DOHH2 (cell line): ENCODE measurements around the gene ORC4.
"Not testable (repeated sequence)": the region's sequence is repeated elsewhere in the genome, so short reads cannot be mapped to it uniquely, and the experiment has no call there.

Source experiments
- EZH2phosphoT487 ChIP-seq: fragments of 200-600 bp; sonication (generic); IDR thresholded peaks from 2 replicates; pipeline ENCODE4 v1.6.1; 2017; ENCODE audit warnings: borderline replicate concordance, mild to moderate bottlenecking, antibody characterized with exemption, low read length, moderate library complexity, mixed read lengths
- TF ChIP-seq, protein P1 (sequence below): fragments of 200-600 bp; sonication (generic); IDR thresholded peaks from one replicate; pipeline ENCODE4 v1.5.1; 2014; ENCODE audit warnings: antibody characterized with exemption, mild to moderate bottlenecking, low read depth, low read length; ENCODE audit not compliant: poor library complexity, severe bottlenecking

DNA sequence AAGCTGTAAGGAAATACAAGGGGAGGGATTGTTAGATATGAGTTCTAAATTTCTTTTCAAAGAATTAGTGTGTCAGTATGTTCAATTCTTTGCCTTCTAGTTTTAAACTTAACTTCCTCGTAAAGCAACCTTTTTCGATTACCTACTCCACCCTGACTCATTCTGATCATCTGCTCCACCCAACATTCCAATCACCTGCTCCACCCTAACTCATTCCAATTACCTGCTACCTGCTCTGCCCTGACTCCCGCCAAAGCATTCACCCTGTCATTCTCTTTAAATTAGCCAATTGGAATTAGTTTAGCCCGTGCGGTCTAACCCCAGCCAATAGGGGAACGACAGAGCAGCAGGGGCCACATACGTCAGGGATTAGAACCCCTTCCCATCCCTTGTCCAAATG, 12.1 kb downstream of the ORC4 start:
- TF ChIP-seq, protein P1, sequence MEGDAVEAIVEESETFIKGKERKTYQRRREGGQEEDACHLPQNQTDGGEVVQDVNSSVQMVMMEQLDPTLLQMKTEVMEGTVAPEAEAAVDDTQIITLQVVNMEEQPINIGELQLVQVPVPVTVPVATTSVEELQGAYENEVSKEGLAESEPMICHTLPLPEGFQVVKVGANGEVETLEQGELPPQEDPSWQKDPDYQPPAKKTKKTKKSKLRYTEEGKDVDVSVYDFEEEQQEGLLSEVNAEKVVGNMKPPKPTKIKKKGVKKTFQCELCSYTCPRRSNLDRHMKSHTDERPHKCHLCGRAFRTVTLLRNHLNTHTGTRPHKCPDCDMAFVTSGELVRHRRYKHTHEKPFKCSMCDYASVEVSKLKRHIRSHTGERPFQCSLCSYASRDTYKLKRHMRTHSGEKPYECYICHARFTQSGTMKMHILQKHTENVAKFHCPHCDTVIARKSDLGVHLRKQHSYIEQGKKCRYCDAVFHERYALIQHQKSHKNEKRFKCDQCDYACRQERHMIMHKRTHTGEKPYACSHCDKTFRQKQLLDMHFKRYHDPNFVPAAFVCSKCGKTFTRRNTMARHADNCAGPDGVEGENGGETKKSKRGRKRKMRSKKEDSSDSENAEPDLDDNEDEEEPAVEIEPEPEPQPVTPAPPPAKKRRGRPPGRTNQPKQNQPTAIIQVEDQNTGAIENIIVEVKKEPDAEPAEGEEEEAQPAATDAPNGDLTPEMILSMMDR = not testable (repeated sequence)
- TF ChIP-seq EZH2phosphoT487 = not testable (repeated sequence)
